CD4-positive, alpha-beta memory T cell (primary cell): ENCODE results near the gene MSH4. TPM values are rescaled to one million over a fixed set of nuclear protein-coding genes. Genes with fewer than 3 reads are reported as not detected.
"Not testable (repeated sequence)": the region's sequence is repeated elsewhere in the genome, so short reads cannot be mapped to it uniquely, and the experiment has no call there.

ENCODE experiments used
- CTCF ChIA-PET: fragments of 350-600 bp; sonication (Branson Sonifier 250); formaldehyde crosslinking; loops from one replicate; lab custom pipeline; 2021; ENCODE audit warnings: inconsistent platforms; ENCODE audit not compliant: partially characterized antibody; lab: Charles Lee
- POLR2A ChIA-PET: fragments of 350-600 bp; sonication (Branson Sonifier 250); formaldehyde crosslinking; loops from one replicate; lab custom pipeline; 2021; ENCODE audit not compliant: partially characterized antibody; lab: Charles Lee
- DNase-seq, 5 donors: peaks; one replicate each; pipeline versions ENCODE4 v3.0.0 to v3.0.0-alpha.2; 2020 to 2022; ENCODE audit warnings: mixed read lengths in 1 of 5
- H3K27ac ChIP-seq: one replicate; pipeline ENCODE4 v1.7.0; 2013; ENCODE audit warnings: low read depth, low read length
- H3K27me3 ChIP-seq: 2 replicates; pipeline ENCODE4 v1.7.0; 2013; ENCODE audit warnings: mild to moderate bottlenecking, low read length, moderate library complexity; ENCODE audit not compliant: insufficient read depth
- H3K36me3 ChIP-seq: 2 replicates; pipeline ENCODE4 v1.7.0; 2013; ENCODE audit warnings: mild to moderate bottlenecking, low read length, moderate library complexity; ENCODE audit not compliant: insufficient read depth
- H3K4me1 ChIP-seq: 2 replicates; pipeline ENCODE4 v1.7.0; 2013; ENCODE audit warnings: mild to moderate bottlenecking, low read length, moderate library complexity; ENCODE audit not compliant: insufficient read depth
- H3K4me3 ChIP-seq, 2 donors: one replicate each; pipeline ENCODE4 v1.7.0; 2013; ENCODE audit warnings: low read length in 2 of 2, mild to moderate bottlenecking in 1 of 2
- H3K9me3 ChIP-seq, 2 donors: one replicate each; pipeline ENCODE4 v1.7.0; 2013; ENCODE audit warnings: low read length in 2 of 2, control low read depth in 1 of 2; ENCODE audit not compliant: control insufficient read depth in 1 of 2
- H3K27ac Mint-ChIP-seq, 7 donors: one replicate each; pipeline ENCODE4 v1.8.0; 2020 to 2021; ENCODE audit warnings: mixed read lengths in 7 of 7, mild to moderate bottlenecking in 6 of 7, inconsistent platforms in 3 of 7, moderate library complexity in 3 of 7
- H3K27me3 Mint-ChIP-seq, 2 donors: one replicate each; pipeline ENCODE4 v1.8.0; 2020 to 2021; ENCODE audit warnings: mixed read lengths in 2 of 2
- H3K36me3 Mint-ChIP-seq, 2 donors: one replicate each; pipeline ENCODE4 v1.8.0; 2020 to 2021; ENCODE audit warnings: mixed read lengths in 2 of 2, inconsistent platforms in 1 of 2, mild to moderate bottlenecking in 1 of 2
- H3K4me1 Mint-ChIP-seq, 4 donors: one replicate each; pipeline ENCODE4 v1.8.0; 2020 to 2021; ENCODE audit warnings: mixed read lengths in 4 of 4, mild to moderate bottlenecking in 1 of 4
- H3K4me3 Mint-ChIP-seq, 8 donors: one replicate each; pipeline ENCODE4 v1.8.0; 2020 to 2021; ENCODE audit warnings: mixed read lengths in 8 of 8, mild to moderate bottlenecking in 7 of 8, moderate library complexity in 6 of 8, inconsistent platforms in 3 of 8
- H3K9me3 Mint-ChIP-seq, 8 donors: one replicate each; pipeline ENCODE4 v1.8.0; 2020 to 2021; ENCODE audit warnings: mixed read lengths in 8 of 8, mild to moderate bottlenecking in 5 of 8, inconsistent platforms in 3 of 8, moderate library complexity in 1 of 8
- intact Hi-C: fragments of 100-400 bp; cut with micrococcal nuclease; formaldehyde crosslinking; loops from one replicate; pipeline ENCODE4 v1.15.1; 2023
- polyA plus RNA-seq, 2 donors: library from polyadenylated mRNA; unstranded; fragments of 300-500 nt; fragmentation: Illumina TruSeq; gene quantifications; one replicate each; pipeline ENCODE4 v1.2.3, GENCODE V29; 2021
- total RNA-seq, 2 experiments: library from RNA; stranded (reverse); gene quantifications; one replicate each; pipeline ENCODE4 v1.2.3, GENCODE V29; 2021

Gene MSH4
- total and polyA plus RNA-seq, 4 experiments from 2014 or later, result 0.80 to 0.87 TPM; not detected in 2

DNA sequence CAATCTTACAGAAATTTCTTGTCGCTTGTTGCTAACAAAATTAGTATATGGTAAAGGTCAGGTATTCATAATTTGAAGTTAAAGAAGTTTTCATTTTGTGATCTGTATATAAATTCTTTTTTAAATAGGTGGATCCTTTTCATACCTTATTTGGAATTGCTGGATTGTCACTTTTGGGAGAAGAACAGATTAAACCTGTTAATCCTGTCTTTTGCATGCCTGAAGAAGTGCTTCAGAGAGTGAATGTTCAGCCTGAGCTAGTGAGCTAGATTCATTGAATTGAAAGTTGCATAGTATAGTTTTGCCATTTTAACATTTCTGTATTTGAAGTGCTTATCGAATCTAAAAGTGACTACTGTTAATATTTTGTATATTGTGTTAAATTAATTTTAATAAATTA, 2.3 kb upstream of the MSH4 start:
- Mint-ChIP-seq H3K4me3 (no peak overlapping the region), H3K27me3 (no peaks in the 10 kb centered on the region), H3K36me3 (peaks cover 53 to 74% of the 10 kb centered on the region in 2 donors), H3K9me3 (no peaks in the 10 kb centered on the region), H3K27ac (peak overlapping the region in 1 of 7 donors; percentile 69), H3K4me1 (peaks cover 25 to 48% (median 32%) of the 10 kb centered on the region in 4 donors)
- Histone ChIP-seq H3K4me1 (peaks cover 29% of the 10 kb centered on the region), H3K4me3 (no peak overlapping the region), H3K27ac (no peak overlapping the region), H3K27me3 (no peaks in the 10 kb centered on the region), H3K9me3 (no peaks in the 10 kb centered on the region), H3K36me3 (peaks cover 41% of the 10 kb centered on the region)
- ChIA-PET CTCF (no interaction called here), POLR2A (interaction anchor here (3.1 kb wide), 1 partner anchor 9 kb away, joined by 20 read pairs; the partner anchor contains the start of gene RABGGTB)
- intact Hi-C loops, result no loop called here
- DNase-seq, result no peak

DNA sequence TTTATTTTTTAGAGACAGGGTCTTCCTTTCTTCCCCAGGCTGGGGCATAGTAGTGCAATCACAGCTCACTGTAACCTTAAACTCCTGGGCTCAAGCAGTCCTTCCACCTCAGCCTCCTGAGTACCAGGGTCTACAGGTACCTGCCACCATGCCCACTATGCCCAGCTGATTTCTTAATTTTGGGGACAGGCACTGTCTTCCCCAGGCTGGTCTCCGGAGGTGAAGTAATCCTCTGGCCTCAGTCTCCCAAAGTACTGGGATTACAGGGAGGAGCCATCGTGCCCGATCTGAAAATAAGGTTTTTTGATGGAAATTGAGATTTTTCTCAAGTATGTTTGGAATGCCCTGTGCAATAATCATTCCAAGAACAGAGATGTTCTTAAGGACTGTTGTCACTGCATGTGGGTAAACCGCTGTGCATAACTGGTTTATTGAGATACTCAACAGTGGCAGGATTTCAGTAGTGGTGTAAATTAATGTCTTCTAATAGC, 934 bp upstream of the MSH4 start:
- ChIA-PET CTCF (interaction anchor here (0.6 kb wide), 2 partner anchors 9 to 29 kb away, joined by 3 to 4 read pairs; no protein-coding TSS in a partner anchor), POLR2A (interaction anchor here (0.6 to 3.1 kb wide), 2 partner anchors 10 to 1886 kb away, joined by 3 to 20 read pairs; partner anchors contain the start of gene RABGGTB)
- peaks cover 15% of the 10 kb centered on the region for H3K4me1 ChIP-seq
- Mint-ChIP-seq H3K4me1 (peaks cover 14 to 34% (median 19%) of the 10 kb centered on the region in 4 donors), H3K27me3 (no peaks in the 10 kb centered on the region), H3K4me3 (peak overlapping the region in 1 of 8 donors; percentile 46), H3K9me3 (no peaks in the 10 kb centered on the region), H3K36me3 (peaks cover 42 to 61% of the 10 kb centered on the region in 2 donors), H3K27ac (peak overlapping the region in 1 of 7 donors; percentile 8)
- H3K9me3 ChIP-seq, result no peaks in the 10 kb centered on the region
- no peak overlapping the region for H3K4me3 ChIP-seq
- no peak overlapping the region for H3K27ac ChIP-seq
- intact Hi-C loops, result no loop called here
- no peak for DNase-seq
- H3K36me3 ChIP-seq, result peaks cover 41% of the 10 kb centered on the region
- H3K27me3 ChIP-seq, result no peaks in the 10 kb centered on the region

DNA sequence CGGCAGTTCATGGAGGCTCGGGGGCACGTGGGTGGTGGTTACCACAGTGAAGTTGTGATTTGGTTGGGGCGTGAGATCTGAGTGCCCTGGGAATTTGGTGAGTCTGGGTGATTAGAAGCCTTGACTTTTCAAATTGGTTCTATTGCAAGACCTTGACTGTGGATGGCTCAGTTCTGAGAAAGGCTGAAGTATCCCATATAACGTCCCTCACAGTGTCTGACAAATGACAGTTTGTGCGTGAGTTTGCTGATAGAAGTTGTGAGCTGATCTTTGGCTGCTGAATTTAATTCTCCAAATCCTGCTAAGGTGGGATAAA, 549 bp downstream of the MSH4 start:
- Histone ChIP-seq H3K4me3 (no peak overlapping the region), H3K27me3 (no peaks in the 10 kb centered on the region), H3K4me1 (peaks cover 2% of the 10 kb centered on the region), H3K9me3 (no peaks in the 10 kb centered on the region), H3K27ac (no peak overlapping the region), H3K36me3 (peaks cover 29% of the 10 kb centered on the region)
- Mint-ChIP-seq H3K36me3 (peaks cover 30 to 47% of the 10 kb centered on the region in 2 donors), H3K4me1 (peaks cover 4 to 23% (median 10%) of the 10 kb centered on the region in 4 donors), H3K27me3 (no peaks in the 10 kb centered on the region), H3K4me3 (no peak overlapping the region), H3K9me3 (no peaks in the 10 kb centered on the region), H3K27ac (peak overlapping the region in 1 of 7 donors; percentile 43)
- ChIA-PET CTCF (no interaction called here), POLR2A (interaction anchor here (3.1 kb wide), 1 partner anchor 11 kb away, joined by 20 read pairs; the partner anchor contains the start of gene RABGGTB)
- no peak for DNase-seq
- intact Hi-C loops, result no loop called here

DNA sequence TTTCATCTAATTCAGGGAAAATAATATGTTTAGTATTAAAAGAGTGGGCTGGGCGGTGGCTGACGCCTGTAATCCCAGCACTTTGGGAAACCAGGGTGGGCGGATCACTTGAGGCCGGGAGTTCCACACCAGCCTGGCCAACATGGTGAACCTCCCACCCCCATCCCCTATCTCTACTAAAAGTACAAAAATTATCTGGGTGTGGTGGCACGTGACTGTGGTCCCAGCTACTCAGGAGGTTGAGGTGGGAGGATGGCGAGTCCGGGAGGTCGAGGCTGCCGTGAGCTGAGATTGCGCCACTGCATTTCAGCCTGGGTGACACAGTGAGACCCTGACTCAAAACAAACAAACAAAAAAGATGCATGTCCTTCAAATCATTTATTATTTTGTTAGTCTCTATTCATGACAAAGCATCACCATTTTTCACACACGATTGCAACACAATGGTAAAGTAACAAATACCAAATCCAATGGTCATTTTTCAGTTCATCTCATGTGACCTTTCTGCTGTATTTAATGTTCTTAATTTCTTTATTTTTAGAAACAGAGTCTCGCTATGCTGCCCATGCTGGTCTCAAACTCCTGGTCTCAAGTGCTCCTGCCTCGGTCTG, 1.0 kb downstream of the MSH4 start:
- Mint-ChIP-seq H3K4me3 (no peak overlapping the region), H3K27me3 (no peaks in the 10 kb centered on the region), H3K4me1 (peaks cover 2 to 23% (median 8%) of the 10 kb centered on the region in 4 donors), H3K27ac (peak overlapping the region in 3 of 7 donors; percentile 24 to 43 (median 29)), H3K9me3 (no peaks in the 10 kb centered on the region), H3K36me3 (peaks cover 30 to 43% of the 10 kb centered on the region in 2 donors)
- CTCF ChIA-PET, result no interaction called here
- Histone ChIP-seq H3K27ac (no peak overlapping the region), H3K9me3 (no peaks in the 10 kb centered on the region), H3K4me1 (no peaks in the 10 kb centered on the region), H3K4me3 (no peak overlapping the region), H3K36me3 (peaks cover 24% of the 10 kb centered on the region), H3K27me3 (no peaks in the 10 kb centered on the region)
- POLR2A ChIA-PET, result interaction anchor here (3.1 kb wide), 1 partner anchor 12 kb away, joined by 20 read pairs; the partner anchor contains the start of gene RABGGTB
- intact Hi-C loops, result no loop called here
- no peak for DNase-seq

DNA sequence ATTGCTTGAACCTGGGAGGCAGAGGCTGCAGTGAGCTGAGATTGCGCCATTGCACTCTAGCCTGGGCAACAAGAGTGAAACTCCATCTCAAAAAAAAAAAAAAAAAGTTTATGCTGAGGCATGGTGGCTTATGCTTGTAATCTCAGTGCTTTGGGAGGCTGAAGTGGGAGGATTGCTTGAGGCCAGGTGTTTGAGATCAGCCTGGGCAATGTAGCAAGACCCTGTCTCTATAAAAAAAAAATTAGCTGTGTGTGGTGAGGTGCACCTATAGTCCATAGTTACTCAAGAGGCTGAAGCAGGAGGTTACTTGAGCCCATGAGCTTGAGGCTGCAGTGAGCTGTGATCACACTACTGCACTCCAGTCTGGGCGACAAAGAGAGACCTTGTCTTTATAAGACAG, 4.8 kb downstream of the MSH4 start:
- intact Hi-C loops, H3K4me3 ChIP-seq, H3K27ac Mint-ChIP-seq, CTCF ChIA-PET, H3K9me3 ChIP-seq, H3K27me3 Mint-ChIP-seq, H3K4me3 Mint-ChIP-seq, H3K36me3 ChIP-seq, H3K9me3 Mint-ChIP-seq, H3K27me3 ChIP-seq, H3K4me1 ChIP-seq, DNase-seq, H3K27ac ChIP-seq: not testable (repeated sequence)
- POLR2A ChIA-PET, result interaction anchor here (2.9 kb wide), 1 partner anchor 15 kb away, joined by 8 read pairs; the partner anchor contains the start of gene RABGGTB
- Mint-ChIP-seq H3K36me3 (peaks cover 6 to 12% of the 10 kb centered on the region in 2 donors), H3K4me1 (peaks cover 0 to 11% (median under 1%) of the 10 kb centered on the region in 4 donors)

DNA sequence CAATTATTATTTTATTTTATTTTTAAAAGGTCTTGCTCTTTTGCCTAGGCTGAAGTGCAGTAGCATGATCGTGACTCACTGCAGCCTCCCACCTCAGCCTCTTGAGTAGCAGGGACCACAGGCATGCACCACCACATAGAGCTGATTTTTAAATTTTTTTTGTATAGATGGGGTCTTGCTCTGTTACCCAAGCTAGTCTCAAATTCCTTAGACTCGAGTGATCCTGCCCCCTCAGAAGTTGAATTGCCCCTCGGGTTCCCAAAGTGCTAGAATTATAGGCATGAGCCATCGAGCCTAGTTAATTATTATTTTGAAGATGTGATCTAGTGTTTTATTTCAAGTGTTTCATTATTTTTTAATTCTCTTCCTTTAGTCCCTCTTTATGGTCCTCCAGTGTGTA, 12.2 kb downstream of the MSH4 start:
- no peaks in the 10 kb centered on the region for H3K9me3 Mint-ChIP-seq
- Histone ChIP-seq H3K27me3 (no peaks in the 10 kb centered on the region), H3K36me3 (no peaks in the 10 kb centered on the region), H3K4me3 (no peak overlapping the region), H3K9me3 (no peaks in the 10 kb centered on the region), H3K4me1 (no peaks in the 10 kb centered on the region), H3K27ac (no peak overlapping the region)
- ChIA-PET CTCF (no interaction called here), POLR2A (no interaction called here)
- no peaks in the 10 kb centered on the region for H3K4me1 Mint-ChIP-seq
- no peaks in the 10 kb centered on the region for H3K36me3 Mint-ChIP-seq
- H3K4me3 Mint-ChIP-seq, result no peak overlapping the region
- H3K27ac Mint-ChIP-seq, result no peak overlapping the region
- intact Hi-C loops, result no loop called here
- no peak for DNase-seq
- H3K27me3 Mint-ChIP-seq, result no peaks in the 10 kb centered on the region

DNA sequence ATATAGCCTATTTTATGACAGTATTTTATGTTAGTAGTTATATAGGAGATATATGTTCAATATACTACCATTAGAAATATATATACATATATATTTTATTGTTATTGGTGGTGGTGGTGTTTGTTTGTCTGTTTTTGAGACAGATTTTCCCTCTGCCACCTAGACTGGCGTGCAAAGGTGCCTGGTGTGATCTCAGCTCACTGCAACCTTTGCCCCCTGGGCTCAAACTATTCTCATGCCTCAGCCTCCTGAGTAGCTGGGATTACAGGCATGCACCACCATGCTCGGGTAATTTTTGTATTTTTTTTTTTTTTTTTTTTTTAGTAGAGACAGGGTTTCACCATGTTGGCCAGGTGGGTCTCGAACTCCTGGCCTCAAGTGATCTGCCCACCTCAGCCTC, 13.4 kb downstream of the MSH4 start:
- intact Hi-C loops, H3K36me3 Mint-ChIP-seq, H3K27me3 Mint-ChIP-seq, H3K9me3 ChIP-seq, H3K27ac ChIP-seq, H3K4me1 ChIP-seq, H3K4me3 Mint-ChIP-seq, H3K36me3 ChIP-seq, DNase-seq, H3K27ac Mint-ChIP-seq, H3K27me3 ChIP-seq, H3K4me3 ChIP-seq, H3K4me1 Mint-ChIP-seq, H3K9me3 Mint-ChIP-seq, POLR2A ChIA-PET: not testable (repeated sequence)
- CTCF ChIA-PET, result interaction anchor here (0.7 kb wide), 1 partner anchor 66 kb away, joined by 3 read pairs; no protein-coding TSS in a partner anchor
